Mammary epithelial cell (primary cell): Measurements from ENCODE around the gene MYO3B.

Experiments used
- CTCF ChIP-seq, 2 donors: IDR thresholded peaks in 1 of 2; conservative IDR thresholded peaks in 1 of 2; 2 replicates each; pipeline ENCODE4 v1.5.1; 2011 to 2012; ENCODE audit warnings: inconsistent platforms in 2 of 2, low read length in 2 of 2, mild to moderate bottlenecking in 2 of 2, control low read depth in 1 of 2, low read depth in 1 of 2; ENCODE audit not compliant: insufficient read depth in 1 of 2; ENCODE audit errors: extremely low read depth in 1 of 2
- EZH2 ChIP-seq: IDR thresholded peaks from 2 replicates; pipeline ENCODE4 v1.6.1; 2012; ENCODE audit warnings: low read length, inconsistent platforms, borderline replicate concordance

- TF ChIP-seq CTCF (conservative IDR thresholded peaks at IDR 0.05 in 1 of 2, IDR thresholded peaks at IDR 0.05 in 1 of 2; ENCODE audit: extremely low read depth in 1 of 2, insufficient read depth in 1 of 2, low read depth in 1 of 2, low read length in 2 of 2): no peak
- no peak for TF ChIP-seq EZH2
Observed at GRCh38 chr2:170207901-170208300, 30.0 kb downstream of the MYO3B start.
